ENCODE results near the gene EDN2. TPM values are rescaled to one million over a fixed set of nuclear protein-coding genes. Genes with fewer than 3 reads are reported as not detected.

The EDN2 gene
- total and polyA plus RNA-seq, 11 donors, result 0.23 to 3.5 (median 1.9) TPM; not detected in 4

- WGBS, 4 donors, result 36 to 49% (median 44%) methylated on average over 23 of the region's 23 CpGs
- peaks cover 0 to 65% (median 28%) of the 10 kb centered on the region in 12 donors for H3K4me1 ChIP-seq
- no peaks in the 10 kb centered on the region for H3K9me3 ChIP-seq
- no peak for ATAC-seq
- H3K27ac ChIP-seq, result peak overlapping the region in 11 of 12 donors; percentile 14 to 76 (median 63)
- DNase-seq, result peak in 2 of 5 donors; percentile 12 to 20
- H3K36me3 ChIP-seq, result no peaks in the 10 kb centered on the region
- no peaks in the 10 kb centered on the region for H3K27me3 ChIP-seq
- TF ChIP-seq CTCF (IDR thresholded peaks at IDR 0.05), result no peak
- peak in 1 of 2 donors; percentile 9 for TF ChIP-seq POLR2A (IDR thresholded peaks at IDR 0.05)
- intact Hi-C loops (cut with DNase I), result no loop called here
- peak overlapping the region in 1 of 12 donors; percentile 13 for H3K4me3 ChIP-seq
These were observed 2.1 kb upstream of the EDN2 start for GRCh38 chr1:41486371-41487125.

- ATAC-seq, result no peak
- 62 to 77% (median 72%) methylated on average over 4 of the region's 4 CpGs for WGBS, 4 donors
- Histone ChIP-seq H3K27me3 (no peaks in the 10 kb centered on the region), H3K4me1 (peaks cover 0 to 65% (median 28%) of the 10 kb centered on the region in 12 donors), H3K4me3 (no peak overlapping the region), H3K36me3 (no peaks in the 10 kb centered on the region), H3K9me3 (no peaks in the 10 kb centered on the region), H3K27ac (peak overlapping the region in 2 of 12 donors; percentile 74 to 76)
- intact Hi-C loops (cut with DNase I), result no loop called here
- DNase-seq, result no peak
- TF ChIP-seq POLR2A (IDR thresholded peaks at IDR 0.05) (no peak), CTCF (IDR thresholded peaks at IDR 0.05) (no peak)
These were observed 1.5 kb upstream of the EDN2 start for GRCh38 chr1:41486053-41486370.

GRCh38 chr1:41485605-41486004 is 1.1 kb upstream of the EDN2 start:
- Histone ChIP-seq H3K27ac (no peak overlapping the region), H3K4me1 (peaks cover 0 to 62% (median 26%) of the 10 kb centered on the region in 12 donors), H3K9me3 (no peaks in the 10 kb centered on the region), H3K4me3 (no peak overlapping the region), H3K27me3 (no peaks in the 10 kb centered on the region), H3K36me3 (no peaks in the 10 kb centered on the region)
- 45 to 65% (median 61%) methylated on average over 4 to 5 of the region's 5 CpGs for WGBS, 4 donors
- intact Hi-C loops (cut with DNase I), result no loop called here
- no peak for TF ChIP-seq POLR2A (IDR thresholded peaks at IDR 0.05)
- TF ChIP-seq CTCF (IDR thresholded peaks at IDR 0.05), result no peak
- DNase-seq (peak in 3 of 5 donors; percentile 18 to 25 (median 22)), ATAC-seq (no peak)

- intact Hi-C loops (cut with DNase I), result no loop called here
- Histone ChIP-seq H3K4me3 (peak overlapping the region in 2 of 12 donors; percentile 14 to 26), H3K27me3 (no peaks in the 10 kb centered on the region), H3K4me1 (peaks cover 0 to 65% (median 30%) of the 10 kb centered on the region in 12 donors), H3K9me3 (no peaks in the 10 kb centered on the region), H3K36me3 (no peaks in the 10 kb centered on the region), H3K27ac (peak overlapping the region in 2 of 12 donors; percentile 51 to 56)
- DNase-seq (peak in 1 of 5 donors; percentile 55), ATAC-seq (no peak)
- TF ChIP-seq POLR2A (IDR thresholded peaks at IDR 0.05) (no peak), CTCF (IDR thresholded peaks at IDR 0.05) (no peak)
- WGBS, 4 donors, result 59 to 88% (median 64%) methylated on average over 7 to 9 of the region's 9 CpGs
These were observed 502 bp downstream of the EDN2 start for GRCh38 chr1:41483960-41484401.
